Skeletal muscle satellite cell (primary cell): ENCODE measurements around the gene ANKRD61. TPM values are rescaled to one million over a fixed set of nuclear protein-coding genes. Genes with fewer than 3 reads are reported as not detected.

Source experiments
- small RNA-seq: library from RNA; depleted of rRNA; stranded (forward); fragments of <200 nt; gene quantifications from one replicate; pipeline ENCODE3, GENCODE V24; 2012

ANKRD61 gene

Small RNAs within 50 kb of the gene (small RNA-seq; reads per million reads assigned to genes)
- gene RF00019 (not detected), gene RNU6-218P (not detected), gene SNORA80D (23.5 reads per million, percentile 94 among the genes with 10 or more reads in this experiment)
